ENCODE results near the gene DDX10.

- TF ChIP-seq CTCF (conservative IDR thresholded peaks at IDR 0.05; ENCODE audit: low read depth, low read length) (no peak), EZH2 (IDR thresholded peaks at IDR 0.05; ENCODE audit: borderline replicate concordance, low read depth, low read length, poor library complexity, severe bottlenecking) (no peak)
Measured at GRCh38 chr11:108915666-108916065, 250.8 kb downstream of the DDX10 start.

Measured in A673 (cell line).